HEK293 (cell line): ENCODE results near the gene DCBLD2.

ENCODE experiments used
- ZNF274 ChIP-seq, 2 experiments: fragments of 200-500 bp in 1 of 2; fragments of 450-650 bp in 1 of 2; sonication (Bioruptor generic) in 1 of 2; formaldehyde crosslinking in 1 of 2; IDR thresholded peaks; 2 replicates each; pipeline versions ENCODE4 v1.5.1 to v1.6.1; 2014 to 2016; ENCODE audit warnings: borderline replicate concordance in 1 of 2, inconsistent platforms in 1 of 2, low read length in 1 of 2, missing biosample characterization in 1 of 2, missing genetic modification characterization in 1 of 2
- ZNF416 ChIP-seq: fragments of 450-650 bp; formaldehyde crosslinking; IDR thresholded peaks from 2 replicates; pipeline ENCODE4 v1.5.1; 2016; ENCODE audit warnings: missing biosample characterization, missing genetic modification characterization
- TF ChIP-seq, protein P1 (sequence below): fragments of 450-650 bp; formaldehyde crosslinking; IDR thresholded peaks from 2 replicates; pipeline ENCODE4 v1.5.1; 2016; ENCODE audit warnings: missing biosample characterization, missing genetic modification characterization
- TF ChIP-seq, protein P2 (sequence below): fragments of 450-650 bp; formaldehyde crosslinking; IDR thresholded peaks from 2 replicates; pipeline ENCODE4 v1.5.1; 2016; ENCODE audit warnings: missing biosample characterization, missing genetic modification characterization, borderline replicate concordance
- TF ChIP-seq, protein P3 (sequence below): fragments of 450-650 bp; formaldehyde crosslinking; IDR thresholded peaks from 2 replicates; pipeline ENCODE4 v1.5.1; 2016; ENCODE audit warnings: missing biosample characterization, missing genetic modification characterization

DNA sequence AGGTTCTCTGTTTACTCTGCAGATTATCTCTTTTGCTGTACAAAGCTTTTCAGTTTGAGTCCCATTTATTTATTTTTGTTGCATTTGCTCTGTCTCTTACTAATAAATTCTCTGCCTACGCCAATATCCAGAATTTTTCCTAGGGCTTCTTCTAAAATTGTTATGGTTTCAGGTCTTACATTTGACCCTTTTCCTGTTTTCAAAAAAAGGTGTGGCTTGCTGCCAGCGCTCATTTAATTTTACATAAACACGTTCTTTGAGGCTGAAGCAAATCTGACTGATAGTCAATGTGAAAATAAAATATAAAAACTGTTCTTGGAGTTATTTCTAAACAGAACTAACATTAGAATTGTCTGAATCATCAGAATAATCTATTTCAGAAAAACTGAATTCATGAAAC, 32.1 kb downstream of the DCBLD2 start:
- TF ChIP-seq ZNF416 (tag by site-specific recombination) (no peak), ZNF274 (IDR thresholded peaks at IDR 0.05; ENCODE audit: low read length) (no peak), ZNF274 (tag by site-specific recombination; IDR thresholded peaks at IDR 0.05; ENCODE audit: borderline replicate concordance) (no peak)
- TF ChIP-seq, protein P1, sequence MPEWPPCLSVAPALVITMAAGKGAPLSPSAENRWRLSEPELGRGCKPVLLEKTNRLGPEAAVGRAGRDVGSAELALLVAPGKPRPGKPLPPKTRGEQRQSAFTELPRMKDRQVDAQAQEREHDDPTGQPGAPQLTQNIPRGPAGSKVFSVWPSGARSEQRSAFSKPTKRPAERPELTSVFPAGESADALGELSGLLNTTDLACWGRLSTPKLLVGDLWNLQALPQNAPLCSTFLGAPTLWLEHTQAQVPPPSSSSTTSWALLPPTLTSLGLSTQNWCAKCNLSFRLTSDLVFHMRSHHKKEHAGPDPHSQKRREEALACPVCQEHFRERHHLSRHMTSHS (tag by site-specific recombination), result no peak
- TF ChIP-seq, protein P2, sequence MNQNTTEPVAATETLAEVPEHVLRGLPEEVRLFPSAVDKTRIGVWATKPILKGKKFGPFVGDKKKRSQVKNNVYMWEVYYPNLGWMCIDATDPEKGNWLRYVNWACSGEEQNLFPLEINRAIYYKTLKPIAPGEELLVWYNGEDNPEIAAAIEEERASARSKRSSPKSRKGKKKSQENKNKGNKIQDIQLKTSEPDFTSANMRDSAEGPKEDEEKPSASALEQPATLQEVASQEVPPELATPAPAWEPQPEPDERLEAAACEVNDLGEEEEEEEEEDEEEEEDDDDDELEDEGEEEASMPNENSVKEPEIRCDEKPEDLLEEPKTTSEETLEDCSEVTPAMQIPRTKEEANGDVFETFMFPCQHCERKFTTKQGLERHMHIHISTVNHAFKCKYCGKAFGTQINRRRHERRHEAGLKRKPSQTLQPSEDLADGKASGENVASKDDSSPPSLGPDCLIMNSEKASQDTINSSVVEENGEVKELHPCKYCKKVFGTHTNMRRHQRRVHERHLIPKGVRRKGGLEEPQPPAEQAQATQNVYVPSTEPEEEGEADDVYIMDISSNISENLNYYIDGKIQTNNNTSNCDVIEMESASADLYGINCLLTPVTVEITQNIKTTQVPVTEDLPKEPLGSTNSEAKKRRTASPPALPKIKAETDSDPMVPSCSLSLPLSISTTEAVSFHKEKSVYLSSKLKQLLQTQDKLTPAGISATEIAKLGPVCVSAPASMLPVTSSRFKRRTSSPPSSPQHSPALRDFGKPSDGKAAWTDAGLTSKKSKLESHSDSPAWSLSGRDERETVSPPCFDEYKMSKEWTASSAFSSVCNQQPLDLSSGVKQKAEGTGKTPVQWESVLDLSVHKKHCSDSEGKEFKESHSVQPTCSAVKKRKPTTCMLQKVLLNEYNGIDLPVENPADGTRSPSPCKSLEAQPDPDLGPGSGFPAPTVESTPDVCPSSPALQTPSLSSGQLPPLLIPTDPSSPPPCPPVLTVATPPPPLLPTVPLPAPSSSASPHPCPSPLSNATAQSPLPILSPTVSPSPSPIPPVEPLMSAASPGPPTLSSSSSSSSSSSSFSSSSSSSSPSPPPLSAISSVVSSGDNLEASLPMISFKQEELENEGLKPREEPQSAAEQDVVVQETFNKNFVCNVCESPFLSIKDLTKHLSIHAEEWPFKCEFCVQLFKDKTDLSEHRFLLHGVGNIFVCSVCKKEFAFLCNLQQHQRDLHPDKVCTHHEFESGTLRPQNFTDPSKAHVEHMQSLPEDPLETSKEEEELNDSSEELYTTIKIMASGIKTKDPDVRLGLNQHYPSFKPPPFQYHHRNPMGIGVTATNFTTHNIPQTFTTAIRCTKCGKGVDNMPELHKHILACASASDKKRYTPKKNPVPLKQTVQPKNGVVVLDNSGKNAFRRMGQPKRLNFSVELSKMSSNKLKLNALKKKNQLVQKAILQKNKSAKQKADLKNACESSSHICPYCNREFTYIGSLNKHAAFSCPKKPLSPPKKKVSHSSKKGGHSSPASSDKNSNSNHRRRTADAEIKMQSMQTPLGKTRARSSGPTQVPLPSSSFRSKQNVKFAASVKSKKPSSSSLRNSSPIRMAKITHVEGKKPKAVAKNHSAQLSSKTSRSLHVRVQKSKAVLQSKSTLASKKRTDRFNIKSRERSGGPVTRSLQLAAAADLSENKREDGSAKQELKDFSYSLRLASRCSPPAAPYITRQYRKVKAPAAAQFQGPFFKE, result no peak
- TF ChIP-seq, protein P3, sequence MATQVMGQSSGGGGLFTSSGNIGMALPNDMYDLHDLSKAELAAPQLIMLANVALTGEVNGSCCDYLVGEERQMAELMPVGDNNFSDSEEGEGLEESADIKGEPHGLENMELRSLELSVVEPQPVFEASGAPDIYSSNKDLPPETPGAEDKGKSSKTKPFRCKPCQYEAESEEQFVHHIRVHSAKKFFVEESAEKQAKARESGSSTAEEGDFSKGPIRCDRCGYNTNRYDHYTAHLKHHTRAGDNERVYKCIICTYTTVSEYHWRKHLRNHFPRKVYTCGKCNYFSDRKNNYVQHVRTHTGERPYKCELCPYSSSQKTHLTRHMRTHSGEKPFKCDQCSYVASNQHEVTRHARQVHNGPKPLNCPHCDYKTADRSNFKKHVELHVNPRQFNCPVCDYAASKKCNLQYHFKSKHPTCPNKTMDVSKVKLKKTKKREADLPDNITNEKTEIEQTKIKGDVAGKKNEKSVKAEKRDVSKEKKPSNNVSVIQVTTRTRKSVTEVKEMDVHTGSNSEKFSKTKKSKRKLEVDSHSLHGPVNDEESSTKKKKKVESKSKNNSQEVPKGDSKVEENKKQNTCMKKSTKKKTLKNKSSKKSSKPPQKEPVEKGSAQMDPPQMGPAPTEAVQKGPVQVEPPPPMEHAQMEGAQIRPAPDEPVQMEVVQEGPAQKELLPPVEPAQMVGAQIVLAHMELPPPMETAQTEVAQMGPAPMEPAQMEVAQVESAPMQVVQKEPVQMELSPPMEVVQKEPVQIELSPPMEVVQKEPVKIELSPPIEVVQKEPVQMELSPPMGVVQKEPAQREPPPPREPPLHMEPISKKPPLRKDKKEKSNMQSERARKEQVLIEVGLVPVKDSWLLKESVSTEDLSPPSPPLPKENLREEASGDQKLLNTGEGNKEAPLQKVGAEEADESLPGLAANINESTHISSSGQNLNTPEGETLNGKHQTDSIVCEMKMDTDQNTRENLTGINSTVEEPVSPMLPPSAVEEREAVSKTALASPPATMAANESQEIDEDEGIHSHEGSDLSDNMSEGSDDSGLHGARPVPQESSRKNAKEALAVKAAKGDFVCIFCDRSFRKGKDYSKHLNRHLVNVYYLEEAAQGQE (tag by site-specific recombination), result no peak
